Mucosa of stomach (tissue), 1 donor: Measurements from ENCODE around the gene IP6K2.
"Not testable (repeated sequence)": the region's sequence is repeated elsewhere in the genome, so short reads cannot be mapped to it uniquely, and the experiment has no call there.

ENCODE experiments used
- H3K27me3 ChIP-seq: one replicate; pipeline ENCODE4 v1.7.0; 2013; ENCODE audit warnings: mild to moderate bottlenecking, low read length; ENCODE audit not compliant: control insufficient read depth, insufficient read depth
- H3K36me3 ChIP-seq: one replicate; pipeline ENCODE4 v1.7.0; 2013; ENCODE audit warnings: low read length; ENCODE audit not compliant: control insufficient read depth, insufficient read depth
- H3K4me1 ChIP-seq: one replicate; pipeline ENCODE4 v1.7.0; 2013; ENCODE audit warnings: mild to moderate bottlenecking, low read length; ENCODE audit not compliant: control insufficient read depth, insufficient read depth
- H3K4me3 ChIP-seq: one replicate; pipeline ENCODE4 v1.7.0; 2013; ENCODE audit warnings: low read length
- H3K9ac ChIP-seq: one replicate; pipeline ENCODE4 v1.7.0; 2013; ENCODE audit warnings: mild to moderate bottlenecking, low read length, moderate library complexity
- H3K9me3 ChIP-seq: one replicate; pipeline ENCODE4 v1.7.0; 2013; ENCODE audit warnings: mild to moderate bottlenecking, low read length, moderate library complexity; ENCODE audit not compliant: control insufficient read depth
- donor health status: Pancreatic carcinoma.

The IP6K2 gene, protein sequence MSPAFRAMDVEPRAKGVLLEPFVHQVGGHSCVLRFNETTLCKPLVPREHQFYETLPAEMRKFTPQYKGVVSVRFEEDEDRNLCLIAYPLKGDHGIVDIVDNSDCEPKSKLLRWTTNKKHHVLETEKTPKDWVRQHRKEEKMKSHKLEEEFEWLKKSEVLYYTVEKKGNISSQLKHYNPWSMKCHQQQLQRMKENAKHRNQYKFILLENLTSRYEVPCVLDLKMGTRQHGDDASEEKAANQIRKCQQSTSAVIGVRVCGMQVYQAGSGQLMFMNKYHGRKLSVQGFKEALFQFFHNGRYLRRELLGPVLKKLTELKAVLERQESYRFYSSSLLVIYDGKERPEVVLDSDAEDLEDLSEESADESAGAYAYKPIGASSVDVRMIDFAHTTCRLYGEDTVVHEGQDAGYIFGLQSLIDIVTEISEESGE

GRCh38 chr3:48716982-48717746 is at the start of gene IP6K2:
IP6K2 (minus strand) TSS chr3:48717221; CDS start chr3:48695291, 21,930 bp downstream.
- H3K4me3 ChIP-seq = peak within 1 kb of the TSS; percentile 100
- peaks cover 19% of the 10 kb centered on the region for H3K4me1 ChIP-seq
- peak within 1 kb of the TSS; percentile 100 for H3K9ac ChIP-seq
- no peaks in the 10 kb centered on the region for H3K27me3 ChIP-seq
- H3K9me3 ChIP-seq = no peaks in the 10 kb centered on the region
- no peaks in the 10 kb centered on the region for H3K36me3 ChIP-seq

GRCh38 chr3:48765376-48765775 is 48.4 kb upstream of the IP6K2 start:
- Histone ChIP-seq H3K4me3 (no peak overlapping the region), H3K9me3 (no peaks in the 10 kb centered on the region), H3K36me3 (no peaks in the 10 kb centered on the region), H3K9ac (no peak overlapping the region), H3K4me1 (no peaks in the 10 kb centered on the region), H3K27me3 (no peaks in the 10 kb centered on the region)

- Histone ChIP-seq H3K9me3 (no peaks in the 10 kb centered on the region), H3K9ac (no peak overlapping the region), H3K27me3 (no peaks in the 10 kb centered on the region), H3K4me1 (no peaks in the 10 kb centered on the region), H3K4me3 (no peak overlapping the region), H3K36me3 (no peaks in the 10 kb centered on the region)
These were observed 45.8 kb upstream of the IP6K2 start for GRCh38 chr3:48762816-48763215.

DNA sequence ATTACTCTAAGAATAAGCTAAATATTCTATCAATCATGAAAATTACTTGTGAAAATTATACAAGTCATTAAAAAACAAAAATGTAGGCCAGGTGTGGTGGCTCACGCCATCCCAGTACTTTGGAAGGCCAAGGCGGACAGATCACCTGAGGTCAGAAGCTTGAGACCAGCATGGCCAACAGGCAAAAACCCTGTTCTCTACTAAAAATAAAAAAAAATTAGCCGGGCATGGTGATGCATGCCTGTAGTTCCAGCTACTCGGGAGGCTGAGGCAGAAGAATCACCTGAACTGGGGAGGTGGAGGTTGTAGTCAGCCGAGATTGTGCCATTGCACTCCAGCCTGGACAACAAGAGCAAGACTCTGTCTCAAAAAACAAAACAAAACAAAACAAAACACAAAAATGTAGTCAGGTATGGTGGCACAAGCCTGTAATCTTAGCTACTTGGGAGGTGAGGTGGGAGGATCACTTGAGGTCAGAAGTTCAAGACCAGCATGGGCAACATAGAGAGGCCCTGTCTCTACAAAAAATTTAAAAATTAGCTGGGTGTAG is 43.0 kb upstream of the IP6K2 start:
- not testable (repeated sequence) for H3K9me3 ChIP-seq, H3K27me3 ChIP-seq, H3K36me3 ChIP-seq, H3K4me1 ChIP-seq, H3K4me3 ChIP-seq, H3K9ac ChIP-seq

DNA sequence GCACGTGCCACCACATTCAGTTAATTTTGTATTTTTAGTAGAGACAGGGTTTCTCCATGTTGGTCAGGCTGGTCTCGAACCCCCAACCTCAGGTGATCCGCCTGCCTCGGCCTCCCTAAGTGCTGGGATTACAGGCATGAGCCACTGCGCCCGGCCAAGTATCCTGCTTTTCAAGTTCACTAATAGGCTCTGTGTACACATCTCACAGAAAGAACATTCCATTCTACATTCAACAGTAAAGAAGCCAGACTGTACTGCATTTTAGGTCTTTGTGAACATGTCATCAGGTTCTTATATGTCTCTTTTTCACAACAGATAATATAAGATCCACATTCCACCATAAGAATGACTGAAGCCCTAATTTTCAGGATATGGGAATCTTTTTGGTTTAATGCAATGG is 42.5 kb upstream of the IP6K2 start:
- H3K9me3 ChIP-seq, H3K9ac ChIP-seq, H3K36me3 ChIP-seq, H3K27me3 ChIP-seq, H3K4me1 ChIP-seq, H3K4me3 ChIP-seq: not testable (repeated sequence)

DNA sequence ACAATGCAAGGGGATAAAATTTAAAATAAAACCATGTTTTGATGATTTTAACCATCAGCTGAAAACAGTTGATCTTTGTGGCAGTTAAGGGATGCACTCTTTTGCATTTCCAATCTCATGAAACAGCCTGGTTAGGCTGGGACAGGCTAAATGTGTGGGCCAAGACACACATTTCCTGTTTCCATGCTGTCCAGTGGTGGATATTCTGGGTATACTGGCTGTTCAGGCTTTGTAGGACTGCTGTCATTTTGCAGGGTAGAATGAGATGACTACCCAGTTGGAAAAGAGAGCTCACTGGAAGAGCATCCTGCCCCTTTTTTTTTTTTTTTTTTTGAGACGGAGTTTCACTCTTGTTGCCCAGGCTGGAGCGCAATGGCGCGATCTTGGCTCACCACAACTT is 42.0 kb upstream of the IP6K2 start:
- H3K4me3 ChIP-seq = no peak overlapping the region
- no peaks in the 10 kb centered on the region for H3K9me3 ChIP-seq
- no peak overlapping the region for H3K9ac ChIP-seq
- H3K36me3 ChIP-seq = no peaks in the 10 kb centered on the region
- H3K27me3 ChIP-seq = no peaks in the 10 kb centered on the region
- no peaks in the 10 kb centered on the region for H3K4me1 ChIP-seq

- H3K4me1 ChIP-seq = no peaks in the 10 kb centered on the region
- H3K9me3 ChIP-seq = no peaks in the 10 kb centered on the region
- H3K9ac ChIP-seq = no peak overlapping the region
- H3K4me3 ChIP-seq = no peak overlapping the region
- no peaks in the 10 kb centered on the region for H3K27me3 ChIP-seq
- H3K36me3 ChIP-seq = no peaks in the 10 kb centered on the region
These were observed 39.6 kb upstream of the IP6K2 start for GRCh38 chr3:48756640-48757039.

DNA sequence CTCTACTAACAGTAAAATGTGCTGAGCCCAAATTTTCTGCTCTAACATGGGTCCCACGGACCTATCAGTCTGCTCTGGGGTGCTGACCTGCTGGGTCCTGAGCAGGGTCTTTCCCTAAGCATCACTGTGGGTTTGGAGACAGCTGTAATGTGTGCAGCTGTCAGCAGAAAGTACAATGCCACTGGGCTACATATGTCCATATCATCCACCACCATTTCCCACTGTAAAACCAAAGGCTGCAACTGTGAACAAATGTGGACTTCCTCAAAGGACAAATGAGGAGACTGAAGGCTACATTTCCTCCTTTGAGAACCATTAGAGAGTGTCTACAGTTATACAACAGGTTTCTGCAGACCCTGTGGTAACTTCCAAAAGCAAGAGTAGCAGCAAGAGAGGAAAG is 33.8 kb upstream of the IP6K2 start:
- Histone ChIP-seq H3K4me3 (no peak overlapping the region), H3K36me3 (no peaks in the 10 kb centered on the region), H3K9ac (no peak overlapping the region), H3K9me3 (no peaks in the 10 kb centered on the region), H3K27me3 (no peaks in the 10 kb centered on the region), H3K4me1 (no peaks in the 10 kb centered on the region)

DNA sequence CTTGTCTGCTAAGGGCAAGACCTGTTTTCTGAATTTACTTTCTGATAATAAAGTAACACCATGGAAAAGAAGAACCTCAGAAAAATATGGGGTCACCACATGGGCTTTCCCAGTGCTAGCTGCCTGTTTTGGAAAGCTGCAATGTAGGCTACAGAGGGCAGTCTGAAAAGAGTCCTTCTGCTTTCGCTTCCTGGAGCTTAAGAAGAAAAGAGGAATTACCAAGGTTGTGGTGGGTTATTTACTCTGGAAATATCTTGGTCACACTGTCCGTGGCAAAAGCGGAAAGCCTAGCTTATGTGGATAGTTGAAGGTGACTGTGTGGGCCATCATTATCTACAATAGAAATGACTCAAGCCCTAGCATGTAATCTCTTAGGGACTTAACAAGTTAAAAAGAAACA is 31.7 kb upstream of the IP6K2 start:
- H3K4me3 ChIP-seq = no peak overlapping the region
- H3K4me1 ChIP-seq = no peaks in the 10 kb centered on the region
- H3K27me3 ChIP-seq = no peaks in the 10 kb centered on the region
- H3K9me3 ChIP-seq = no peaks in the 10 kb centered on the region
- H3K36me3 ChIP-seq = no peaks in the 10 kb centered on the region
- H3K9ac ChIP-seq = no peak overlapping the region

- no peaks in the 10 kb centered on the region for H3K9me3 ChIP-seq
- no peaks in the 10 kb centered on the region for H3K27me3 ChIP-seq
- no peak overlapping the region for H3K4me3 ChIP-seq
- no peak overlapping the region for H3K9ac ChIP-seq
- no peaks in the 10 kb centered on the region for H3K4me1 ChIP-seq
- H3K36me3 ChIP-seq = no peaks in the 10 kb centered on the region
These were observed 30.7 kb upstream of the IP6K2 start for GRCh38 chr3:48747706-48748105.

DNA sequence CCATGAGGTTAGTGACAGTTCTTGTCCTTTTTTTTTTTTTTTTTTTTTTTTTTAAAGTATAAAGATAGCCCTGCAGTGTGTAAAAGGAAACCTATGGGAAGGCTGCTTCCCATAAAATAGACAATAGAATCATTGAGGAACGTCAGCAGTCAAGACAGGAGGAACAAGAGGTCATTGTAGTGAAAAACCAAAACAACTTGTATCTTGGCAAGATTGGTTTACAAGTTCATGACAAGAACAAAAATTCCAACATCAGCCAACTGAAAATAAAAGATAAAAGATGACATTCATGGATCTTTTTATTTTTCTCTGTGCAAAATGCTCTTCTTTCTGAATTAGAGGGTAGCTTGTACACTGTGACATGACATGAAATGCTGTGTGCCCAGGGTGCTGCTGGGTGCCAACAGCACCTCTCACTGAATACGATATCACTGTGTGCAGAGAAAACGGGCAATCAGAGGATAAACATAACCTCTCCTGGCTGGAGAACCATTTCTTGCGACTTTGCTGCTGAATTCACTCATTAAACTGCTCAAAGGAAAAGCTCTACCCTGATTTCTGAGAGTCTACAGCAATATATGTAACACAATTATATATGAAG is 30.1 kb upstream of the IP6K2 start:
- Histone ChIP-seq H3K9me3 (no peaks in the 10 kb centered on the region), H3K4me1 (no peaks in the 10 kb centered on the region), H3K27me3 (no peaks in the 10 kb centered on the region), H3K36me3 (no peaks in the 10 kb centered on the region), H3K9ac (no peak overlapping the region), H3K4me3 (no peak overlapping the region)

DNA sequence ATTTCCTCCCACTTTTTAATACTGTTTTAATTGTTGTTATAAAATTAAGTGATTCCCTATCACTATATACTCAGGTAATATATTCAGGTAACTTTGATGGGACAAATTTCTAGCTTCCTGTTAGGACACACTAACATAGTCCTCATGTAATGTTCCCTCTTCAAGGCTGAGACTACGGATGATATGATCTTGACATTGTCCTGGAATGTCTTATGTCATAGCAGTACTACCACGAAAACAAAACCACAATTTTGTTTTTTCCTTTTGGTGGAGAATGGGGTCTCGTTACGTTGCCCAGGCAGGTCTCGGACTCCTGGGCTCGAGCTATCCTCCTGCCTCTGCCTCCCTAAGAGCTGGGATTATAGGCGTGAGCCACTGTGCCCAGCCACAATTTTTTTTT is 26.8 kb upstream of the IP6K2 start:
- Histone ChIP-seq H3K27me3 (no peaks in the 10 kb centered on the region), H3K9ac (no peak overlapping the region), H3K4me1 (peaks cover 23% of the 10 kb centered on the region), H3K4me3 (no peak overlapping the region), H3K36me3 (no peaks in the 10 kb centered on the region), H3K9me3 (no peaks in the 10 kb centered on the region)
